OCI-LY1 (cell line): ENCODE data around the gene PLIN5.

Experiments
- EZH2 ChIP-seq: fragments of 200-600 bp; sonication (generic), shearing (Covaris generic); IDR thresholded peaks from 2 replicates; pipeline ENCODE4 v1.8.0; 2017; ENCODE audit warnings: borderline replicate concordance, mixed run types, mild to moderate bottlenecking, antibody characterized with exemption, low read length, moderate library complexity, mixed read lengths
- TF ChIP-seq, protein P1 (sequence below): fragments of 200-600 bp; sonication (generic), shearing (Covaris generic); IDR thresholded peaks from 2 replicates; pipeline ENCODE4 v1.5.1; 2017; ENCODE audit warnings: mild to moderate bottlenecking, antibody characterized with exemption, low read length, moderate library complexity, mixed read lengths

- TF ChIP-seq, protein P1, sequence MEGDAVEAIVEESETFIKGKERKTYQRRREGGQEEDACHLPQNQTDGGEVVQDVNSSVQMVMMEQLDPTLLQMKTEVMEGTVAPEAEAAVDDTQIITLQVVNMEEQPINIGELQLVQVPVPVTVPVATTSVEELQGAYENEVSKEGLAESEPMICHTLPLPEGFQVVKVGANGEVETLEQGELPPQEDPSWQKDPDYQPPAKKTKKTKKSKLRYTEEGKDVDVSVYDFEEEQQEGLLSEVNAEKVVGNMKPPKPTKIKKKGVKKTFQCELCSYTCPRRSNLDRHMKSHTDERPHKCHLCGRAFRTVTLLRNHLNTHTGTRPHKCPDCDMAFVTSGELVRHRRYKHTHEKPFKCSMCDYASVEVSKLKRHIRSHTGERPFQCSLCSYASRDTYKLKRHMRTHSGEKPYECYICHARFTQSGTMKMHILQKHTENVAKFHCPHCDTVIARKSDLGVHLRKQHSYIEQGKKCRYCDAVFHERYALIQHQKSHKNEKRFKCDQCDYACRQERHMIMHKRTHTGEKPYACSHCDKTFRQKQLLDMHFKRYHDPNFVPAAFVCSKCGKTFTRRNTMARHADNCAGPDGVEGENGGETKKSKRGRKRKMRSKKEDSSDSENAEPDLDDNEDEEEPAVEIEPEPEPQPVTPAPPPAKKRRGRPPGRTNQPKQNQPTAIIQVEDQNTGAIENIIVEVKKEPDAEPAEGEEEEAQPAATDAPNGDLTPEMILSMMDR, result peak; percentile 42; the same call in 1 of the 2 replicates
- no peak for TF ChIP-seq EZH2
Observed at GRCh38 chr19:4547303-4548237, 12.5 kb upstream of the PLIN5 start.
